GM18861 (cell line): ENCODE measurements around the gene ATF6.
"Not testable (repeated sequence)": the region's sequence is repeated elsewhere in the genome, so short reads cannot be mapped to it uniquely, and the experiment has no call there.

Source experiments
- ATAC-seq: cut with Tn5 transposase; IDR thresholded peaks from one replicate; pipeline ENCODE4 v1.9.1; 2021; ENCODE audit not compliant: unreplicated experiment

Gene ATF6, protein sequence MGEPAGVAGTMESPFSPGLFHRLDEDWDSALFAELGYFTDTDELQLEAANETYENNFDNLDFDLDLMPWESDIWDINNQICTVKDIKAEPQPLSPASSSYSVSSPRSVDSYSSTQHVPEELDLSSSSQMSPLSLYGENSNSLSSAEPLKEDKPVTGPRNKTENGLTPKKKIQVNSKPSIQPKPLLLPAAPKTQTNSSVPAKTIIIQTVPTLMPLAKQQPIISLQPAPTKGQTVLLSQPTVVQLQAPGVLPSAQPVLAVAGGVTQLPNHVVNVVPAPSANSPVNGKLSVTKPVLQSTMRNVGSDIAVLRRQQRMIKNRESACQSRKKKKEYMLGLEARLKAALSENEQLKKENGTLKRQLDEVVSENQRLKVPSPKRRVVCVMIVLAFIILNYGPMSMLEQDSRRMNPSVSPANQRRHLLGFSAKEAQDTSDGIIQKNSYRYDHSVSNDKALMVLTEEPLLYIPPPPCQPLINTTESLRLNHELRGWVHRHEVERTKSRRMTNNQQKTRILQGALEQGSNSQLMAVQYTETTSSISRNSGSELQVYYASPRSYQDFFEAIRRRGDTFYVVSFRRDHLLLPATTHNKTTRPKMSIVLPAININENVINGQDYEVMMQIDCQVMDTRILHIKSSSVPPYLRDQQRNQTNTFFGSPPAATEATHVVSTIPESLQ

DNA sequence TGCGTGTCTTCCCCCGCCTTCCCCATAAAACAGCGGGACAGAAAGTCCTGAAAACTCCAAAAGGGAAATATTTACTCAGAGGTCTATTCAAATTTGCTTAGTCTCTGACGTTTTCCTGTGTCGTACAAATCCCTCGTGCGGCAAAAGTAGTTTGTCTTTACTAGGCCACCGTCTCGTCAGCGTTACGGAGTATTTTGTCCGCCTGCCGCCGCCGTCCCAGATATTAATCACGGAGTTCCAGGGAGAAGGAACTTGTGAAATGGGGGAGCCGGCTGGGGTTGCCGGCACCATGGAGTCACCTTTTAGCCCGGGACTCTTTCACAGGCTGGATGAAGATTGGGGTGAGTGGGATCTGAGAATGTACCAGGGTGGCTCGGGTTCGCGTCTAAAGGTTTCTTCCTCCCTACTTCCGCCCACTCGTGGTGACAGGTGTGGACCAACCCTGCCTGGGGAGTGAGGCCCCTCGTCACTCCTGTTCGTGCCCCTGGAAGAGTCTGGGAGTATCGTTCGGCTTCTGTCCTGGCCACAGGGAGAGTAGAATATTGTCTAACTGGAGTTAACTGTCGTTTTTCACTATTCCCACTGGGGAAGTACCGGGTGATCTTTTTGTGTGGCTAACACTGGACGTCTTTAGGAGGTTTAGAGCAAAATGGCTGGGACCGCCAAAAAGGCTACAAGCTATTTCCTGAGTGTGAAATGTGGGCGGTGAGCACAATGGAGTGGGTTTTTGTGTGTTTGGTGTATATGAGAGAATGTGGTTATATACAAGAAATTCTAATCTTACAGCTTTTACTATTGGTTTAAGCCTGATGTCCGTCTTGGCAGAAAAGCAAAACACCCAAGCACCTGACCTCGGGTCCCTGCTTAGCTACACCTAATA is at the start of gene ATF6:
ATF6 (plus strand) TSS at position 219 of the 880 bp plus-strand sequence; CDS start at position 260, 41 bp downstream.
- ATAC-seq = peak; percentile 52

DNA sequence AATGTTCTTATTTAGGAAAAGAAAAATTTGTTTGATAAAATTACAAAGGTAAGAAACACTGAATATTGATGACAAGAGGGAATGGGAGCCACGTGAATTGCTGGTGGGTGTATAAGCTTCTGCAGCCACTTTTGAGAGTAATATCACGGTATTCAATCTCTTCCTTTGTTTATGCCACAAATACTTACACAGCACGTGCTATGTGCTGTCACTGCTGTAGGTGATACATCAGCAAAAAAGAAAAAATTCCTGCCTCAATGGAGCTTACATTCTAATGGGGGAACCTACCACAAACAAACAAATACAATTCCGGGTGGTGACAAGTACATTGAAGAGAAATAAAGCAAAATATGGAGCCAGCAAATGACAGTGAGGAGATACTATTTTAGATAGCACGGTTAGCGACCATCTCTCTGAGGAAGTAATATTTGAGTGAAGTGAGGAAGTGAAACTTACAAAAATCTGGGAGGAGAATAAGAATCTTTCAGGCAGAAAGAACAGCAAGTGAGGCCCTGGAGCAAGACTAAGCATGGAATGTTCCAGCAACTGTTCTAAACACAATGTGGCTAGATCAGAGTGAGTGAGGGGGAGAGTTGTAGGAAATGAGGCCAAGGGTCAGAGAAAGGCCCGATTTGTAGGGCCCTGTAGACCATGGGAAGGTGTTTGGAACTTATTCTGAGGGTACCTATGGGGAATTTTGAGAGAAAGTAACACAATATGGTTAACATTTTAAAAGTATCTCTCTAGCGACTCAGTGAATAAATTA is 47.4 kb upstream of the ATF6 start:
- ATAC-seq = peak; percentile 42

DNA sequence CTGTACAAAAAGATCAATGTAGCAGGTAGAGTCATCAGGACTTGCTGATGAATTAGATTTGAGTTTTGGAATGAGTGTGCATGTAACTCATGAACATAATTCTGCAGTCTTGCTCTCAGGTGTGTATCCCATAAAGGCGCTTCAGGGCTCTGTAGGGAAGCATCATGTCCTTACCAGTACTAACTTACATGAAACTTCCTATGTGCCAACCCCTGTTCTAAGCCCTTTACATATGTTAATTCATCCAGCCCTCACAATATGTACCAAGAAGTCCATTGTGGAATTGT is 46.9 kb upstream of the ATF6 start:
- ATAC-seq = peak; percentile 37

DNA sequence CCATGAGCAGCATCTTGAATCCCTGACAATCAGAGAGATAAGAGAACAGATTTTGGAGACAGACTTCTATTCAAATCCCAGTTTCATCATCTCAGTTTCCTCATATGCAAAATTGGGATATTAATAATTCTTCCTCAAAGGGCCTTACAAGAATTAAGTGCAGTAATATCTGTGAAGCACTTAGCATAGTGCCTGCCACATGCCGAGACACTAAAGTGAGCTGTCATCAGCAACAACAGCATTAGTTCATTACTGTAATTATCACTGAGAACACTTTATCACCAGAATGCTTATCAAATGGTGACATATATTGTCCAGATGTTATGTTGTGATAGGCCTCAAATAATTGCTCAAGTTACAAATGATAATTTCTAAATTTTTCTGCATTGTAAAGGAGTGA is 45.7 kb upstream of the ATF6 start:
- ATAC-seq = no peak

DNA sequence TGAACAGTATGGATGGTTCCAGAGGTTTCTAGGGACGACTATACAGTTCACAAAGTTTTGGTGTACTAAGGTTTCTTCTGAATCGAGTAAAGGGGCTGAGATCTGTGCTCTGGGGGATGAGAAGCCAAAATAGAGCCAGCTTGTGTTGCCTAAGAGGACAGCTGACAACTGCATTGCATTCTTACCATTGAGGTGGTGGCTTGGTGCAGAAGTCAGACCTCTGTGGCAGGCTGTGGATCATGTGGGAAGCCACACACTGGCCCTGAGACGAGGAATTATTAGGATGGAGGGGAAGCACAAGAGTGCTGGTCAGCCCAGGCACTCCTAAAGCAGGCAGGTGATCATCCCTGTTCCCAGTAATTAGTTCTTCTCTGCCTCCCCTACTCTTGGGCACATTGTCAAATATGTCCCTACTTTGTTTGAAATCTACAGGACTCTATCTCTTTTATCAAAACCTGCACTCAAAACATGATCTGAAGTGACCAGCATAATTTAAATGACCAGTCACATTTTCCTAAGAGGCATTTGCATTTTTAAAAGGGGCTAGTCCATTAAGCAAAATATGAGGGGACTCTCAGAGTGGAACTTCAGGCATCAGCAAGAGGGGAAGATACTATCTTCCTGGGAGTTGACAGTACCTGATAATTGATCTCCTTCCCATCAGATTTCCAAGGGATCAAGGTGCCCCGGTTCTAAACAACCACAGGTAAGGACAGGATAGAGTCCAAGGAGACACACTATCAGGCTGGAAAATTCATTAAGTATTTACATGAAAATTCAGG is 45.0 kb upstream of the ATF6 start, which contains the start of gene FCRLB:
FCRLB (plus strand) TSS at position 589 of the 782 bp plus-strand sequence. CDS start 1,129 bp downstream, outside the sequence.
- no peak for ATAC-seq

DNA sequence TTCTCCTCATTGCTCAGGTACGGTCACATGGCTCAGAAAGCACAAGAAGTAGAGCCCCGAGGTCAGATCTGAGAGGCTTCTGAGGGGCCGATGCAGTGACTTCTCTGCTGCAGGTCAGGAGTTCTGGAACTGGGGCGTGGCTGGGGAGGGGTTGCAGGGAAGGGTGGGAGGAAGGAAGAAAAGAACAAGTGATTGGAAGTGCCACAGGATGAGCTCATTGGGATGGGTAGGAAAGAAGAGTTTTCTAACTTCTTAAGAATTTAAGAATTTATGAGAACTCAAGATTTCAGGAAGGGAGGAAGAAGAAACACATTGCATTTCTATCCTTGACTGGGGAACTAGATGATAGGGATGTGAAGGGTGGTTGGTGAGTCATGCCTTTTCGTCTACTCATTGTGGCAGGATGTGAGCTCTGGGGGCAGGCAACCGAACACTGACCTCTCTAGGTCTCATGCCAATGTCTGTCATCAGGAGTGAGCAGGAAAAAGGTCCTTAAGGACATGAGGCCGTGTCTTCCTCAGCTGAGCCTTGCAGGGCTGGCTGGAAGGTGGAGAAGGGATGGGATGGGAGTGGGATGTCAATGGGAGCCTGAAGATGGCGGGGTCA is 44.3 kb upstream of the ATF6 start:
- no peak for ATAC-seq

DNA sequence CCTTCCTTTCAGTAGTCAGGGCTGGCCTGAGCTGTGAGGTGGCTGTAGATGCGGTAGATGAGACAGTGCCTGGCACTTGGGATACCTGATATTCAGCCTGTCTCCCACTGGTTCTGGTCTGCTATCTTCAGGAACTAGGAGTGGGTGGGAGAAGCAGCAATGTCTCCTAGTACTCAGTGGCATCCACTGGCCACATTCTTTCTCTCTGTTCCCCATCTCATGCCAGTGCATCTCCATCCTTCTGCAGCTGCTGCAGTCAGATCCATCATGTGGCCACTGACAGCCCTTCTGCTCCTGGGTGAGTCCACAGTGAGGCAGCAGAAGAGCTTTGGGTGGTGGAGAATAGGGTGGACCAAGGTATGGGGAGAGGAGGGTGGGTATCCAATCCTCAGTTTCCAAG is 43.7 kb upstream of the ATF6 start:
- ATAC-seq = no peak

DNA sequence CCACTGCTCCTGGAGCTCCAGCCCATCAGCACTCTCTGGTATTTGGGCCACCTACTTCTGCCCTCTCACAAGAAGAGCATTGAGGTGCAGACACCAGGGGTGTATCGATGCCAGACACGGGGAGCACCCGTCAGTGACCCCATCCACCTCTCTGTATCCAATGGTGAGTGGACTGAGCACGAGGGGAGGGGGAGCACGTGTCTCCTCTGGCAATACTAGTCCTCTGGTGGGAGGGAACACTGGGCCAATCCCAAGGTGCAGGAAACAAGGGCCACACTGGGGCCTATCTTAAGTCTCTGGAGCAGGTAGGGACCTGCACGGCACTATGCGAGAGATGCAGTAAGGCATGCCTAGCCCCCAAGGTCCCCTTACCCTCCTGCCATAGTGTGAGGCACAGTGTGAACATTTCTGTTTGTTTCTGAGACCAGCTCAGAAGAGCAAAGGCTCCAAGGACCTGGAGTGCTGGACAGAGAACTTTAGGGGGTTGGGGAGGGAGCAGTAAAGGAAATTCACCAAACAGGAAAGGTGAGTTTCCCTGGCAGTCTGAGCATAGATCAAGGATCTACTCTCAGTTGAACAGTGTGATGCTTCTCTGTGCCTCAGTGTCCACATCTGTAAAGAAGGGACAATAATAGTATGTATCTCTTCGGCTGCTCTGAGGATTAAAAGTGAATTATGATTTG is 42.5 kb upstream of the ATF6 start:
- ATAC-seq = no peak

DNA sequence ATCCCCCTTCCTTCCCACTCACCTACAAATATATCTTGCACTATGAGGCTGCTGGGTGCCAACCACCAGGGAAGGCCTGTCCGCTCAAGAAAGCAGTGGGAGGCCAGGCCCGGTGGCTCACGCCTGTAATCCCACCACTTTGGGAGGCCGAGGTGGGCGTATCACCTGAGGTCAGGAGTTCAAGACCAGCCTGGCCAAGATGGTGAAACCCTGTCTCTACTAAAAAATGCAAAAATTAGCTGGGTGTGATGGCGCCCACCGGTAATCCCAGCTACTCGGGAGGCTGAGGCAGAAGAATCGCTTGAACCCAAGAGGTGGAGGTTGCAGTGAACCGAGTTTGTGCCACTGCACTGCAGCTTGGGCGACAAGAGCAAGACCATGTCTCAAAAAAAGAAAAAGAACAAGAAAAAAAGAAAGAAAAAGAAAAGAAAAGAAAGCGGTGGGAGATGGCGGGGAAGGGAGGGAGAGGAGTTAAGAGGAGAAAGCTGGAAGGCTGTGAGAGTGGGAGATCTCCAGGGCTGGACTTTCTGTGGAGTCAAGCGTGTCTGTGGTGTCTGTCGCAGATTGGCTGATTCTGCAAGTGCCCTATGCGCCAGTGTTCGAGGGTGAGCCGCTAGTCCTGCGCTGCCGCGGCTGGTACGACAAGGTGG is 40.7 kb upstream of the ATF6 start:
- not testable (repeated sequence) for ATAC-seq

DNA sequence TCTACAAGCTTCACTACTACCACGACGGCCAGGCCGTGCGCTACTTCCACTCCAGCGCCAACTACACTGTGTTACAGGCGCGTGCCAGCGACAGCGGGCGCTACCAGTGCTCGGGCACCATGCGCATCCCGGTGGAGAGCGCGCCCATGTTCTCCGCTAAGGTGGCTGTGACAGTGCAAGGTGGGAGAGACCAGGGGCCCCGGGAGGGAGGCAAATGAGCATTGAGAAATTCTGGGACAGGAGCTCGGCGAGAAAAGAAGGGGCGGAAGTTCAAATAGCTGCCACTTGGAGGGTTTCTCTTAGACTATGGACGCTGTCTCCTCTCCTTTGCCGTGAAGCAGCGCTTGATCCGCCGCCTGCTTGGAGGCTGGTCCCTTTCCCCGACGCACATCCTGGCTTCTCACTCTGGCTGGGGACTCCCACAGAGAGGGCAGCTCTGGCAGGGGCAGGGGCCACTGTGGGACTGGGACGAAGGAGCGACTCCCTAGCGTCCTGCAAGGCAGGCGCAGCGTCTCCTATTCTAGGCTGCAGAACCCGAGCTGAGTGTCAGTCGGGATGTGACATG is 40.1 kb upstream of the ATF6 start:
- no peak for ATAC-seq

DNA sequence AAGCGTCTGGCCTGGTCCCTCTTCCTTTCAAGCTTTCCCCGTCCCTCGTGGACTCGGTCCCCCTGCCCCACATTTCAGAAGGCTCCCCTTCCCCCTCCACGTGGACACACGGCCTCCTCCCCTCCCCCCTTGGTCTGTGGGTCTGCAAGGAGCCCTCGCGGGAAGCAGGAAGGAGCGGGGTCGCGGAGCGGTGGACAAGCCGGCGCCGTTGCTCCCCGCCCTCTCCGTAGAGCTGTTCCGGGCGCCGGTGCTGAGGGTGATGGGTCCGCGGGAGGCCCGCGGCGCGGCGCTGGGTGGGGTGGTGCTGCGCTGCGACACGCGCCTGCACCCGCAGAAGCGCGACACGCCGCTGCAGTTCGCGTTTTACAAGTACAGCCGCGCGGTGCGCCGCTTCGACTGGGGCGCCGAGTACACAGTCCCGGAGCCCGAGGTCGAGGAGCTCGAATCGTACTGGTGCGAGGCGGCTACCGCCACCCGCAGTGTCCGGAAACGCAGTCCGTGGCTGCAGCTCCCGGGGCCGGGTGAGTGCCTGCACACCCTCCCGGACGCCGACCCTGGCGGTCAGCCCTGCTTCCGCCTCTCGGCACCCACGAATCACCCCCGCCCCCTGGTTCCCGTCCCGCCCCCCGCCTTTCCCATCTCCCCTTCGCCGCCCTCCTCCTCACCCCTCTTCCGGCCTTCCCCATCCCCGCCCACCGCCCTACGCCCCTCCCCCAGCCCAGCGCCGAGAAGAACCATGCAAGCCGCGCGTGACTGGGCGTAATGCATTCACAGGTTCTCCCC is 39.5 kb upstream of the ATF6 start:
- ATAC-seq = peak; percentile 47

DNA sequence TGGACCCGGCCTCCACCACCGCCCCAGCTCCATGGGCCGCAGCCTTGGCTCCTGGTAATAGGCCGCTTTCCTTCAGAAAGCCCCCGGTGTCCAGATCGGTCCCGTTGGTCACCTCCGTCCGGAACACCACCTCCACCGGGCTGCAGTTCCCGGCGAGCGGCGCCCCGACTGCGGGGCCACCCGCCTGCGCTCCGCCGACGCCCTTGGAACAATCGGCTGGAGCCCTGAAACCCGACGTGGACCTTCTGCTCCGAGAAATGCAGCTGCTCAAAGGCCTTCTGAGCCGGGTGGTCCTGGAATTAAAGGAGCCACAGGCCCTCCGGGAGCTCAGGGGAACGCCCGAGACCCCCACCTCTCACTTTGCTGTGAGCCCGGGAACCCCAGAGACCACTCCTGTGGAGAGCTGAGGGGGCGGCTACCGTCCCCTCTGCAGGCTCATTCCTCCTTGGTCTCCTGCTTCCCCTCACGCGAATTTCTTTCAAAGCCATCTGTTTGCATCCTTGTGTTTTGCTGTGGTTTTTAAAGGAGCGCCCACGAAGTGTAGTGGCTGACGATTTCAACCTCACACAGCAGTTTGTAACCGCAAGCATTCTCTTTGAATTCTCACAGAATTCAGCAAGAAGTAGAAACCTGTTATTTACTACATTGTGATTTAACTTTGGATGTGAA is 38.7 kb upstream of the ATF6 start:
- peak; percentile 8 for ATAC-seq

DNA sequence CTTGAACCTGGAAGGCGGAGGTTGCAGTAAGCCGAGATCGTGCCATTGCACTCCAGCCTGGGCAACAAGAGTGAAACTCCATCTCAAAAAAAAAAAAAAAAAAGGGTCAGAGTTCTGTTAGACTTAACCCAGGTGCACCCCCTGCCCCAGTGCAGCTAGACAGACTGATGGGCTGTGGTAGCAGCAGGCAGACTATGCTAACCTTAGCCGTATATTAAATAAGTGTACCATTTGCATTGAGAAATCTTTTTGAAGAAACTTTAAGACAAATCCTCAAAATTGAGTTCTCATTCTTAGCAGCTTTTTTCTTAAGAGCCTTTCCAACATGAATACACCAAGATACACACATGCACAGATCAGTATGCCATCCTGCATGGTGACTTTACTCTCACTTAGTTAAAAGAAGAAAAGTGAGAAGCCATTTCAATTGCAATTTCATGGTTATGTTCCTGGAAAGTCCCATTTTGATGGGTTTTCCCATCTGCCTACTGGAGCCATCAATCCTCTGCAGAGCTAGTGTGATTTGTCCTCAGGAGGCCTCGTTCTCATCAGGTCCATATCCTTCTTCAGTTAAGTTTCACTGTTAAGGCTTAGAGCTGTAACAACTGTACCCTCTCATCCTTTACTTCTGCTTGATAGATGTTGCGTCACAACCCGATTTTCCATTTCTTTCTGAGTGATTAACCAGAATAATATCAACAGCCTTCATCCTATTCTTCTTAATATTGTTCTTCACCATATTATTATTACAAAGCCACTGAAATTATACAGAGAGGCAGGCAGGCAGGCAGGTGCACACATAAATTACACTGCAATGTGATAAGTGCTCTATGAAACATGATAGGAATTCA is 37.5 kb upstream of the ATF6 start:
- no peak for ATAC-seq

DNA sequence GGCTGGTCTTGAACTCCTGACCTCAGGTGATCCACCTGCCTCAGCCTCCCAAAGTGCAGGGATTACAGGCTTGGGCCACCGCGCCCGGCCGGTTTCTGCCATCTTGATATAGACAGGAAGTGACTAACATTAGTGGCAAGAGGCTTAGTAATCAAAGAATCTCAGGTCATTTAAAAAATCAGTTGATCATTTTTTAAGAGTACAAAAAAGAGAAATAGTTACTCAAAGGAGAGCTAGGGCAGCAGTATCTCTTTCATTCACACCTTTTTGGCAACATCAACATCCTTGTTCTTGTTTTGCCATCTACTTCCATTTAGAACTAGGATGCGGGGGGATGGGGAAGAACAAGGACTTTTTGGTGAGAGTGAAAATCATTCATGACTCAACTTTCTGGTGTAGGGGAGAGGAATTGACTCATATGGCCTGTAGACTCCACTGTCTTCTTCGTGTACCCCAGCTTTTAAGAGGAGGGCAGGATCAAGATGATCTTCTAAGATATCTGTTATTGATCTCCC is 36.0 kb upstream of the ATF6 start:
- ATAC-seq = no peak

DNA sequence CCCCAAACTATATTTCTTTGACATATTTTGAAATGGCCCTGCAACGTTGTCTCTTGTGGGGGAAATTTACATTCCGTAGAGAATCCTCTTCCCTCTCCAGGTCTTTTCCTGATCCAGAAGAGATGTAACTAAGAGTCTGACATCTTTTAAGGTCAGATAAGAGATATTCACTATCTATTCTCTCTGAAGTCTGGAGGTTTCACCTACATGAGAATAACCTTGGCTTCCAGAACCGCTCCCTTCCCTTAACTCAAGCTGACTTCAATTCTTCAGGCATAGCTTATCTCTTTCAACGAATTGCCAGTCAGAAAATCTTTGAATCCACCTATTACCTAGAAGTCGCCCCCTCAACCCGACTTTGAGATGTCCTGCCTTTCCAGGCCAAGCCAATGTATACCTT is 34.9 kb upstream of the ATF6 start:
- no peak for ATAC-seq
